HEK293T (cell line): Measurements from ENCODE around the gene ACTR2.
"Not testable (repeated sequence)": the region's sequence is repeated elsewhere in the genome, so short reads cannot be mapped to it uniquely, and the experiment has no call there.

Source experiments
- CTCF ChIA-PET: fragments of 350-600 bp; formaldehyde crosslinking; extraction: SDS; loops from one replicate; lab custom pipeline; 2021; ENCODE audit warnings: antibody characterized with exemption, inconsistent platforms; lab: Yijun Ruan, JAX
- POLR2A ChIA-PET: fragments of 350-600 bp; formaldehyde crosslinking; extraction: SDS; loops from one replicate; lab custom pipeline; 2020; ENCODE audit warnings: antibody characterized with exemption, inconsistent platforms; lab: Yijun Ruan, JAX
- DNase-seq: peaks from one replicate; pipeline ENCODE4 v3.0.0; 2012; ENCODE audit warnings: mixed read lengths; ENCODE audit errors: extremely low spot score
- ARNT ChIP-seq: fragments of 450-650 bp; IDR thresholded peaks from 2 replicates; pipeline ENCODE4 v1.6.1; 2017; ENCODE audit warnings: mild to moderate bottlenecking
- BHLHE40 ChIP-seq: fragments of 450-650 bp; IDR thresholded peaks from 2 replicates; pipeline ENCODE4 v1.6.1; 2016; ENCODE audit warnings: mild to moderate bottlenecking, moderate library complexity, borderline replicate concordance
- CTBP1 ChIP-seq: fragments of 450-650 bp; IDR thresholded peaks from 2 replicates; pipeline ENCODE4 v1.6.1; 2016; ENCODE audit warnings: borderline replicate concordance
- ELF4 ChIP-seq: fragments of 450-650 bp; IDR thresholded peaks from 2 replicates; pipeline ENCODE4 v1.6.1; 2017; ENCODE audit warnings: antibody characterized with exemption
- FOXA1 ChIP-seq: fragments of 450-650 bp; IDR thresholded peaks from 2 replicates; pipeline ENCODE4 v1.6.1; 2016; ENCODE audit warnings: mild to moderate bottlenecking
- FOXK2 ChIP-seq: fragments of 450-650 bp; IDR thresholded peaks from 2 replicates; pipeline ENCODE4 v1.6.1; 2016; ENCODE audit warnings: mild to moderate bottlenecking
- FOXM1 ChIP-seq: fragments of 450-650 bp; IDR thresholded peaks from 2 replicates; pipeline ENCODE4 v1.6.1; 2017; ENCODE audit warnings: mild to moderate bottlenecking, borderline replicate concordance
- HDGF ChIP-seq: fragments of 450-650 bp; IDR thresholded peaks from 2 replicates; pipeline ENCODE4 v1.6.1; 2017; ENCODE audit warnings: antibody characterized with exemption, borderline replicate concordance
- L3MBTL2 ChIP-seq: fragments of 450-650 bp; conservative IDR thresholded peaks from 2 replicates; pipeline ENCODE4 v1.6.1; 2016; ENCODE audit warnings: mild to moderate bottlenecking
- LEF1 ChIP-seq: fragments of 450-650 bp; IDR thresholded peaks from 2 replicates; pipeline ENCODE4 v1.6.1; 2017; ENCODE audit warnings: mild to moderate bottlenecking, borderline replicate concordance
- NFRKB ChIP-seq: fragments of 450-650 bp; IDR thresholded peaks from 2 replicates; pipeline ENCODE4 v1.6.1; 2016; ENCODE audit warnings: mild to moderate bottlenecking, moderate library complexity
- PKNOX1 ChIP-seq: fragments of 450-650 bp; IDR thresholded peaks from 2 replicates; pipeline ENCODE4 v1.6.1; 2016
- SP1 ChIP-seq: fragments of 450-650 bp; IDR thresholded peaks from 2 replicates; pipeline ENCODE4 v1.6.1; 2017
- SUZ12 ChIP-seq: fragments of 450-650 bp; IDR thresholded peaks from 2 replicates; pipeline ENCODE4 v1.6.1; 2016; ENCODE audit warnings: mild to moderate bottlenecking
- TARDBP ChIP-seq: fragments of 450-650 bp; IDR thresholded peaks from 2 replicates; pipeline ENCODE4 v1.6.1; 2016
- ZNF384 ChIP-seq: fragments of 450-650 bp; IDR thresholded peaks from 2 replicates; pipeline ENCODE4 v1.6.1; 2016

The ACTR2 gene

GRCh38 chr2:65227020-65227455 lies 593 bp upstream of the ACTR2 start:
- no peak for TF ChIP-seq ARNT
- TF ChIP-seq SUZ12, result no peak
- no peak for TF ChIP-seq NFRKB
- TF ChIP-seq L3MBTL2, result peak; percentile 94
- TF ChIP-seq TARDBP, result no peak
- no peak for TF ChIP-seq FOXK2
- ChIA-PET CTCF (no interaction called here), POLR2A (interaction anchor here (0.6 to 1.3 kb wide), 27 partner anchors 9 to 1206 kb away, joined by 3 to 10 read pairs (median 3); partner anchors contain the start of genes CEP68 and SERTAD2)
- no peak for DNase-seq

GRCh38 chr2:65228263-65228750 lies 676 bp downstream of the ACTR2 start:
- TF ChIP-seq FOXA1 (no peak), ZNF384 (peak; percentile 89)
- ChIA-PET CTCF (no interaction called here), POLR2A (interaction anchor here (0.9 to 1.3 kb wide), 5 partner anchors 25 to 348 kb away, joined by 3 to 6 read pairs (median 3); no protein-coding TSS in a partner anchor)
- DNase-seq, result peak; percentile 13

GRCh38 chr2:65231121-65231520 lies 3.5 kb downstream of the ACTR2 start:
- TF ChIP-seq BHLHE40 (no peak), SP1 (no peak), SUZ12 (no peak), ARNT (no peak), PKNOX1 (no peak), FOXK2 (no peak), HDGF (no peak), CTBP1 (no peak), TARDBP (no peak), FOXA1 (no peak)
- ChIA-PET POLR2A (no interaction called here), CTCF (no interaction called here)
- DNase-seq, result no peak

GRCh38 chr2:65231892-65232477 lies 4.4 kb downstream of the ACTR2 start:
- DNase-seq, result peak; percentile 43
- TF ChIP-seq ZNF384, result no peak
- TF ChIP-seq L3MBTL2, result peak; percentile 59
- ChIA-PET CTCF (no interaction called here), POLR2A (no interaction called here)

- no peak for DNase-seq
- POLR2A ChIA-PET, result no interaction called here
- no peak for TF ChIP-seq FOXM1
- peak; percentile 89 for TF ChIP-seq PKNOX1
- CTCF ChIA-PET, result no interaction called here
Observed at GRCh38 chr2:65232636-65233035, 5.0 kb downstream of the ACTR2 start.

- TF ChIP-seq PKNOX1 (no peak), BHLHE40 (no peak), TARDBP (no peak), FOXA1 (no peak), FOXK2 (no peak), CTBP1 (no peak), SUZ12 (no peak), ARNT (no peak), NFRKB (no peak), SP1 (no peak), L3MBTL2 (no peak), FOXM1 (no peak), ZNF384 (no peak), HDGF (no peak), LEF1 (no peak), ELF4 (no peak)
- ChIA-PET POLR2A (no interaction called here), CTCF (no interaction called here)
- DNase-seq, result no peak
Observed at GRCh38 chr2:65240657-65241056, 13.0 kb downstream of the ACTR2 start.

- DNase-seq, POLR2A ChIA-PET, CTCF ChIA-PET: not testable (repeated sequence)
Observed at GRCh38 chr2:65244452-65244851, 16.8 kb downstream of the ACTR2 start.
